SU-DHL-6 (cell line): ENCODE results near the gene SGCD.

ENCODE experiments used
- H2AFZ ChIP-seq: fragments of 200-600 bp; sonication (generic); 2 replicates; pipeline ENCODE4 v1.6.1; 2014; ENCODE audit warnings: low read depth, mild to moderate bottlenecking, moderate library complexity, mixed read lengths, antibody characterized with exemption, low read length; ENCODE audit not compliant: severe bottlenecking
- H3F3A ChIP-seq: fragments of 200-600 bp; shearing (Covaris generic); 2 replicates; pipeline ENCODE4 v1.6.0; 2016; ENCODE audit warnings: antibody characterized with exemption, mild to moderate bottlenecking; ENCODE audit not compliant: insufficient read depth
- H3K27ac ChIP-seq: fragments of 200-600 bp; sonication (generic); 2 replicates; pipeline ENCODE4 v1.5.1; 2016; ENCODE audit warnings: low read depth, mild to moderate bottlenecking, low read length, moderate library complexity, mixed read lengths
- H3K27me3 ChIP-seq: fragments of 200-600 bp; sonication (generic), shearing (Covaris generic); 2 replicates; pipeline ENCODE4 v1.6.0; 2014; ENCODE audit warnings: mild to moderate bottlenecking, low read length
- H3K36me3 ChIP-seq: fragments of 200-600 bp; sonication (generic); 2 replicates; pipeline ENCODE4 v1.6.1; 2014; ENCODE audit warnings: mild to moderate bottlenecking, low read length, mixed read lengths
- H3K4me2 ChIP-seq: fragments of 300-600, 200-600 bp; shearing (Covaris generic), sonication (generic); 2 replicates; pipeline ENCODE4 v1.6.0; 2014; ENCODE audit warnings: low read length, low read depth, mild to moderate bottlenecking; ENCODE audit not compliant: poor library complexity, severe bottlenecking
- H3K4me3 ChIP-seq: fragments of 200-600 bp; sonication (generic); 2 replicates; pipeline ENCODE4 v1.5.1; 2014; ENCODE audit warnings: antibody characterized with exemption, low read length, mild to moderate bottlenecking, mixed read lengths; ENCODE audit not compliant: insufficient read depth, poor library complexity, severe bottlenecking
- H3K79me2 ChIP-seq: fragments of 200-600 bp; sonication (generic); 2 replicates; pipeline ENCODE4 v1.6.1; 2014; ENCODE audit warnings: mild to moderate bottlenecking, low read length, moderate library complexity; ENCODE audit not compliant: insufficient read depth
- H3K9ac ChIP-seq: fragments of 200-600 bp; sonication (generic); 2 replicates; pipeline ENCODE4 v1.7.0; 2014; ENCODE audit warnings: mild to moderate bottlenecking, low read length
- H3K9me2 ChIP-seq: fragments of 200-600 bp; sonication (generic); replicated peaks from 2 replicates; pipeline ENCODE4 v1.6.1; 2014; ENCODE audit warnings: low read length; ENCODE audit not compliant: insufficient read depth
- H3K9me3 ChIP-seq: fragments of 200-600 bp; sonication (generic); 2 replicates; pipeline ENCODE4 v1.6.1; 2014; ENCODE audit warnings: low read length, mixed read lengths; ENCODE audit not compliant: insufficient read depth
- H4K20me1 ChIP-seq: fragments of 200-600 bp; sonication (generic); 2 replicates; pipeline ENCODE4 v1.6.1; 2014; ENCODE audit warnings: low read depth, mild to moderate bottlenecking, antibody characterized with exemption, low read length, moderate library complexity, mixed read lengths
- CTCF ChIP-seq: fragments of 200-600 bp; sonication (generic); IDR thresholded peaks from one replicate; pipeline ENCODE4 v1.5.1; 2017; ENCODE audit warnings: antibody characterized with exemption, mild to moderate bottlenecking, low read length, moderate library complexity; ENCODE audit not compliant: insufficient read depth, poor library complexity, severe bottlenecking
- EZH2phosphoT487 ChIP-seq: fragments of 200-600 bp; sonication (generic), shearing (Covaris generic); conservative IDR thresholded peaks from 2 replicates; pipeline ENCODE4 v1.6.1; 2018; ENCODE audit warnings: mild to moderate bottlenecking, antibody characterized with exemption, low read length, moderate library complexity, mixed read lengths

The SGCD gene

DNA sequence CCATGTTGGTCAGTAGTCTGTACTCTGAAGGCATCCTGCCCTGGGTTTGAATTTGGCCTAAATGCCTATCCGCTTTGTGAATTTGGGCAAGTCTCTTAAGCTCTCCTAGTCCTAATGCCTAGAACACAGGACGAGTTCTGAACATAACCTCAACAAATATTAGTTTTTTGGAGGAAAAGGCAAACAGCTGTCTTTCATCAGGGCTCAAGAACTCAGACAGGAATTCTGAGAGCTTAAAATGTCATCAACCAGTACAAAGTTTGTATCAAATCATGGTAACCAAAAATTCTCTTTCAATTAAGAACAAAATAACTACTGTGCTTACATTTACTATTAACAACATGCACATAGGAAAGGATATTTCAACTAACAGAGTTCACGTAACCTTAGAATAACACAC lies 340.7 kb downstream of the SGCD start:
- Histone ChIP-seq H3K27ac (no peak overlapping the region), H2AFZ (no peak overlapping the region), H3K4me2 (no peak overlapping the region), H3K4me3 (no peak overlapping the region), H3K9ac (no peak overlapping the region), H4K20me1 (no peaks in the 10 kb centered on the region), H3K36me3 (no peaks in the 10 kb centered on the region), H3K79me2 (no peaks in the 10 kb centered on the region), H3K27me3 (no peaks in the 10 kb centered on the region), H3F3A (no peaks in the 10 kb centered on the region), H3K9me3 (no peaks in the 10 kb centered on the region), H3K9me2 (no peaks in the 10 kb centered on the region; the same call in 1 of the 2 replicates)
- no peak for TF ChIP-seq EZH2phosphoT487
- no peak for TF ChIP-seq CTCF

- Histone ChIP-seq H3K79me2 (no peaks in the 10 kb centered on the region), H3K9me2 (no peaks in the 10 kb centered on the region; the same call in 1 of the 2 replicates), H4K20me1 (no peaks in the 10 kb centered on the region), H2AFZ (no peak overlapping the region), H3K27ac (no peak overlapping the region), H3F3A (no peaks in the 10 kb centered on the region), H3K9ac (no peak overlapping the region), H3K4me2 (no peak overlapping the region), H3K27me3 (no peaks in the 10 kb centered on the region), H3K4me3 (no peak overlapping the region), H3K9me3 (no peaks in the 10 kb centered on the region), H3K36me3 (no peaks in the 10 kb centered on the region)
- TF ChIP-seq EZH2phosphoT487 (no peak), CTCF (no peak)
These were observed 342.5 kb downstream of the SGCD start for GRCh38 chr5:156669416-156669815.

DNA sequence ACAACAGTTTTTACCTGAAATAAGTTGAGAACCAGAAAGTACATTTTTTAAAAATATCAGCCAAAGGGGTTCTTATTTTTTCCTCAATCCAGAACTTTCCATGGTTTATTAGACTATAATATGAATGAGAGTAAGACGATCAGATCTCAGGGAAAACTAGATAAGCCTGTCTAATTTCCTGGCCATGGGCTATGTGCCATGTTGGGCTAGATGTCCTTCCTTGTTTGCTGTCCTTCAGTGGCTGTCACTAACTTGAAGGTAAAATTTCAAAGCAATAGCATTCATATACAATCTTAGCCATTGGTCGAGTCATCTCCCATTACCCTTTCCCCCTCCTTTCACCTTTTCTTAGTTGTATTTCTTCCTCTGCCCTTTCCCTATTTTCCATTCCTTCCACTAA lies 343.7 kb downstream of the SGCD start:
- Histone ChIP-seq H3K9me3 (no peaks in the 10 kb centered on the region), H3K27me3 (no peaks in the 10 kb centered on the region), H4K20me1 (no peaks in the 10 kb centered on the region), H3K4me2 (no peak overlapping the region), H2AFZ (no peak overlapping the region), H3K79me2 (no peaks in the 10 kb centered on the region), H3K36me3 (no peaks in the 10 kb centered on the region), H3F3A (no peaks in the 10 kb centered on the region), H3K9me2 (no peaks in the 10 kb centered on the region; the same call in 1 of the 2 replicates), H3K27ac (no peak overlapping the region), H3K9ac (no peak overlapping the region), H3K4me3 (no peak overlapping the region)
- TF ChIP-seq CTCF, result no peak
- TF ChIP-seq EZH2phosphoT487, result no peak
